ENCODE data around the gene NADK2.
"Not testable (repeated sequence)": the region's sequence is repeated elsewhere in the genome, so short reads cannot be mapped to it uniquely, and the experiment has no call there.

Gene NADK2

GRCh38 chr5:36206913-36207312 lies 34.8 kb downstream of the NADK2 start:
- no peak for DNase-seq (ENCODE audit: low read depth)

GRCh38 chr5:36205329-36205728 lies 36.4 kb downstream of the NADK2 start:
- no peak for DNase-seq (ENCODE audit: low read depth)

GRCh38 chr5:36202521-36202961 lies 39.2 kb downstream of the NADK2 start:
- no peak for DNase-seq (ENCODE audit: low read depth)

- DNase-seq (ENCODE audit: low read depth), result no peak
These were observed 41.2 kb downstream of the NADK2 start for GRCh38 chr5:36200513-36200912.

GRCh38 chr5:36199620-36200019 lies 42.1 kb downstream of the NADK2 start:
- DNase-seq (ENCODE audit: low read depth), result no peak

GRCh38 chr5:36198783-36199182 lies 42.9 kb downstream of the NADK2 start:
- not testable (repeated sequence) for DNase-seq (ENCODE audit: low read depth)

- no peak for DNase-seq (ENCODE audit: low read depth)
These were observed 43.4 kb downstream of the NADK2 start for GRCh38 chr5:36198281-36198680.

- no peak for DNase-seq (ENCODE audit: low read depth)
These were observed 48.0 kb downstream of the NADK2 start for GRCh38 chr5:36193746-36194145.

GRCh38 chr5:36184408-36184807 lies 57.3 kb downstream of the NADK2 start:
- DNase-seq (ENCODE audit: low read depth), result not testable (repeated sequence)

GRCh38 chr5:36181774-36182173 lies 60.0 kb downstream of the NADK2 start:
- DNase-seq (ENCODE audit: low read depth), result no peak

- DNase-seq (ENCODE audit: low read depth), result no peak
These were observed 61.0 kb downstream of the NADK2 start for GRCh38 chr5:36180556-36181350.

- DNase-seq (ENCODE audit: low read depth), result no peak
These were observed 61.8 kb downstream of the NADK2 start for GRCh38 chr5:36179950-36180349.

- no peak for DNase-seq (ENCODE audit: low read depth)
These were observed 63.2 kb downstream of the NADK2 start for GRCh38 chr5:36178524-36178890.

GRCh38 chr5:36177715-36178523 lies 63.8 kb downstream of the NADK2 start:
- DNase-seq (ENCODE audit: low read depth), result no peak

- no peak for DNase-seq (ENCODE audit: low read depth)
These were observed 64.6 kb downstream of the NADK2 start for GRCh38 chr5:36177154-36177553.

- DNase-seq (ENCODE audit: low read depth), result no peak
These were observed 66.7 kb downstream of the NADK2 start for GRCh38 chr5:36175043-36175442.

GRCh38 chr5:36174119-36174518 lies 67.6 kb downstream of the NADK2 start:
- no peak for DNase-seq (ENCODE audit: low read depth)

GRCh38 chr5:36173426-36173825 lies 68.3 kb downstream of the NADK2 start:
- DNase-seq (ENCODE audit: low read depth), result no peak

GRCh38 chr5:36172599-36172998 lies 69.1 kb downstream of the NADK2 start:
- DNase-seq (ENCODE audit: low read depth), result no peak

GRCh38 chr5:36170832-36171424 lies 70.8 kb downstream of the NADK2 start:
- DNase-seq (ENCODE audit: low read depth), result no peak

- no peak for DNase-seq (ENCODE audit: low read depth)
These were observed 73.0 kb downstream of the NADK2 start for GRCh38 chr5:36168737-36169136.

GRCh38 chr5:36164461-36164860 lies 77.3 kb downstream of the NADK2 start:
- no peak for DNase-seq (ENCODE audit: low read depth)

All from CMK (cell line).